ENCODE measurements around the gene JAM2.

The JAM2 gene

DNA sequence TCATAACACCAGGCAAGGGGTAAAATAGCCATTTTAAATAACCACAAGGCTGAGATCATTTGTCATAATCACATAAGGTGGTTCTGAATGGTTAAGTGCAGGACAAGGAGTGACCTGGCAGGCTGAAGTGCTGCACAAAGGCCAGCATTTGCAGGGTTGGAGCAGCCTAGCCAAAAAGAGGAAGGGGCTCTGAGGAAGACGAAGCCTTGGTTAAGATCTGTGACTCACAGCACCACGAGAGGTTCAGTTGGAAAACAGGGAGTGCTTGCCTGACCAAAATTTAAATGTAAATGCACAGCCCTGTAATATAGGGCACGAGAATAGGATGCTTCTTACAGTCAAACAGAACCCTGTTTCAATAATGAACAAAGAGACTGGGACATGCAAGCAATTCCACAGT lies 83.6 kb downstream of the JAM2 start:
- DNase-seq, result no peak

- DNase-seq, result no peak
Observed at GRCh38 chr21:25732091-25732760, 93.2 kb downstream of the JAM2 start.

DNA sequence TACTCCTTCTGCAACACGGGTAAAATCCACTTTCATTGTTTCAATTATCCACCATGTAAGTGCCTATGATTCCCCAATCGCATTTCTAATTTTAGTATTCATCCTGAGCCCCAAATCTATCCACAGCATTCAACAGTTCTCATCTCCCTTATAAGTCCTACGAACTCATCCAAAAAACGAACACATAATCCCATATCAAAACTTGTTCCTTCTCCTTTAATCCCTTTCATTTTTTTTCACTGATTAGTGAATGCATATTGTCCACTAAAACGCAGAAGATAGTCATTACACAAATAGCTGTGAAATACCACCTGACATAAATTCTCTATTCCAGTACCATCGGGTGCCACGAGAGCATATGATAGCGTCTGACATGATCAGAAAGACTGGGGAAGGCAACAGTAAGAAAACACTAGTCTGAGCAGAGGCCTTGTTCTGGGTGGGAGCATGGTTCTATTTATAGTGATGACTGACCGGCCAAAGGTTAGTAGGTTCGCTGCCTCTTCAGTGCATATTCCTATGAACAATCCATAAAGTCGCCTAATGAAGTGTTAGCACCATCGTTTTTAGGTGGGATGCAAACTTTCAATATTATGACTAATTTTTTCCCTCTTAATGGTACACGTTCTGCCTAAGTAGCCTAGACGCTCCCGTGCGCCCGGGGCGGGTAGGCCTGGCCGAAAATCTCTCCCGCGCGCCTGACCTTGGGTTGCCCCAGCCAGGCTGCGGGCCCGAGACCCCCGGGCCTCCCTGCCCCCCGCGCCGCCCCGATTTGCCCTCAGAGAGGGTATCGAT lies 95.0 kb downstream of the JAM2 start:
- no peak for DNase-seq

- DNase-seq, result no peak
Observed at GRCh38 chr21:25734654-25734903, 95.5 kb downstream of the JAM2 start.

DNA sequence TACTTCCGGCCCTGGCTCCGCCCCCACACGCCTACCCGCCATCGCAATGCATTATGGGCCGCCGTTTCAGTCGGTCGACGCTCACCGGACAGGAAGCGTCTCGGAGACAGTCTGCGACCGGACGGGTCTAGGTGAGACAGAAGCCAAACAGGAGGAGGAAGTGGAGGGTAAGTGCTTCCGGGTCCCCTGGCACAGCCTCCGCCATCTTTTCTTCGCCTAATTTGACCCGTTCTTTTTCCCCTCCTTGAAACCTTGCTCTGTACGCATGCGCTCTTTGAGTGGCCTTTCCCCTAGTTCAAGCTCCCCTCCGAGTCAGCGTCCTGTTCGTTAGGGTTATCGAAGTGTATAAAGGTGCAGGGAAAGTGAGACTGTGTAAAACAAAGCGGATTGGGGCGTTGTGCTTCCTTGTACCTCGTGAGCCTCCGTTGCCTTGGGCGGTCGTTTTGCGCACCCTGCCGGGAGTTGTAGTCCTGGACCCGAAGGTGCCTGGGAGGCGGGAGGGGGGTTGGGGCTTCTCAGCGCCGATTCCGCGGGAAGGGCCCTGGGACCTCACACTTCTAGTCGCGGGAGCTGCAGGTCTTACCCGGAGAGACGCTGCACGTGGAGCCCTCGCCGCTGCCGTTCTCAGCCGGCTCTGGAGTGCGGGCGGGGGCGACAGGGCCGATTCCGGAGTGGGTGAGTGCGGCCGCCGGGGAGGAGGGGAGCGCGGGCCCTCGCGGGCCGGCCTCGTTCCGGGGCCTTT lies 96.0 kb downstream of the JAM2 start, which contains the start of the genes ATP5PF and GABPA:
TSS of gene ATP5PF (minus strand) at position 1 of the 742 bp plus-strand sequence. CDS start 5,110 bp downstream, outside the sequence.
TSS of gene GABPA (plus strand) at position 69 of the 742 bp plus-strand sequence. CDS start 6,627 bp downstream, outside the sequence.
- DNase-seq, result peak; percentile 98

- peak; percentile 80 for DNase-seq
Observed at GRCh38 chr21:25735646-25736597, 96.9 kb downstream of the JAM2 start.

- no peak for DNase-seq
Observed at GRCh38 chr21:25737421-25737820, 98.4 kb downstream of the JAM2 start.

- no peak for DNase-seq
Observed at GRCh38 chr21:25742900-25743299, 103.8 kb downstream of the JAM2 start.

DNA sequence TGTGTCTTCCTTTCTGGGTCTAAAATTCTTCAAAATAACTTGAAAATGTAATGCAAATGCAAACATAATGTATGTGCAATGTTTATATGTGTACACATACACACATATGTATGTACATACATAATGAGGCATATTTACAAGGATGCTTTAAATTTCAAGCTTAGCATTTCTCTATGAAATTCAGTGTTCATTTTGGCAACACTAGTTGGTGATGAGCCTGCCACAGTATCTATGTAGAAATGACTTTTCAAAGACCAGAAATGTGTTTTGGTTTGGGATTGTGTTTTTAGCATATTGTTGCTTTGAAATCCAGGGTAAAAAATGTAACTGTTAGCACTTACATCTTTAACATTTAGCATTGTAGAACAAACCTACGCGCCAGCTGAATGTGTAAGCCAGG lies 105.8 kb downstream of the JAM2 start:
- DNase-seq, result no peak

DNA sequence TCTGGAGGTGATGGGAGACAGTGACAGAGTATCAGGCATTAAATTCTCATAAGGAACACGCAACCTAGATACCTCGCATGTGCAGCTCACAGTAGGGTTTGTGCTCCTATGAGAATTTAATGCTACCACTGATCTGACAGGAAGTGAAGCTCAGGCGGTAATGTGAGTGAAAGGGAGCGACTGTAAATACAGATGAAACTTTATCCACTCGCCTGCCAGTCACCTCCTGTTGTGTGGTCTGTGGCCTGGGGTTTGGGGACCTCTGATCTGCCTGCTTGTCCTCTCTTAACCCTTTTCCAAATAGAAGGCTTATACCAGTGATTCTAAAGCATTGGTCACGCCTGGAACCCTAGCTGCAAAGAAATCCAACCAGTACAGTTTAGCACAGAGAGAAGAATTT lies 111.0 kb downstream of the JAM2 start:
- no peak for DNase-seq

DNA sequence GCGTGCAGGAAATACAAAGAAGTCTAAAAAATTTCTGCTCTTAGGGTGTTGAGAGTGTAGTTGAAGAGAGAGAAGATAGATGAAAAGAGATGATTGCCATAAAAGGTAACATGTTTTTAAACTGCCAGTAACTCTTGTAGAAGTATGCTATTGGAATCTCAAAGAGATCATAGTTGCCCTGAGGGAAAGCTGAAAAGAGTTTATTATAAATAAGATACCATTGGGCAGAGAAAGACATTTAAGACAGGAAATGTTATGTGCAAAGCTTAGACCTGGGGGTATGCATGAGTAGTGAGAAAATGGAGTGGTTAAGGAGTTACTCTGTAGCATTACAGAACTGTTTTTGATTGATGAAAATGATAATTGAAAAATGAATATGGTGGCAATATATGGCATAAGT lies 113.4 kb downstream of the JAM2 start:
- DNase-seq, result no peak

DNA sequence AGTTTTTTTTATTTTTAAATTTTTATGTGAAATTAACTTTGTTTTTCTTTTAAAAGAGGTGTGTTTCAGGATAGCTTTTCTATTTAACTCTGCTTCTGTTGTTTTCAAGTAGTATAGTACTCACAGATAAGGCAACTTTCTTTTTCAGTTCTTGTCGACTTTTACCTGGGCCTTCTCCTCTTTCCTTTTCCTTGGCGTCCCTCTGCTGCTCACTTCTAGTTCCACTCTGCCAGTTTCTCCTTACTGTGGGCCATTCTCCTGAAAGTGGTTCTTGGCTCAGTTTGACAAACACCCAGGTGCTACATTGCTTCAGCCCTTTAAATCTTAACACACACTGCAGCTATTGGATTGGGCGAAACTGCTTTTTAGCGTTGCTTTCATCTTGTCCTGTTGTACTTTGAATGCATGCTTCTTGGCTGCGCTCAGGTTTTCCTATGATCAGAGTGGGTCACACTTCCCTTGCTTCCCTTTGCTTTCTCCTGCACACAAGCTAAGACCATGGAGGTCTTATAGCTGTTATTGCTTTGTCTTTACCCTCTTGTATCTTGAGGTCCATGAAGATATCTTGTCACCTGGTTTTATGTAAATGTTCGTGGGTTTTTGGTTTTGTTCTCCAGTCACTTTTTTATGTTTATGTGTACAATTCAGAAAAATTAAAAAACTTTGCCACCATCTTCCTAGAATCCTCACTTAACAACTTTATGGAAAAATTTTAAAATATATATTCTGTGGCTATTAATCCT lies 117.3 kb downstream of the JAM2 start:
- DNase-seq, result no peak

DNA sequence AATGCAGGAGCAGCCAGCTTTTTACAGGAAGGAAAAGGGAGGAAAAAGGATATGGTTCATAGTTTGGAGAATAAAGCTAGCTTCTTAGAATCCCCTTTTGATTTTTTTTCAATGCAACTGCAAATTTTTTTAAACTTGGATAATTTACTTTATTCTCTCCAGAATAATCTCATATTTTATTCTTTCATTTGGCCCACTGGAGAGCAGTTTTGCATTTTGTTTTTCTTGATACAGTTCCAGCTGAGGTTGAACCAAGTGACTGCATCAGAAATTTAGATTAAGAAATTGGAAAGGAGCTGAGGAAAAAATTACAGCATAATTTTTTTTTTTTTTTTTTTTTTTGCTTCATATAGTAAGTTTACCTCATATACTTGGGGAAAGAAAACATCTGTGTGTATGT lies 118.5 kb downstream of the JAM2 start:
- no peak for DNase-seq

DNA sequence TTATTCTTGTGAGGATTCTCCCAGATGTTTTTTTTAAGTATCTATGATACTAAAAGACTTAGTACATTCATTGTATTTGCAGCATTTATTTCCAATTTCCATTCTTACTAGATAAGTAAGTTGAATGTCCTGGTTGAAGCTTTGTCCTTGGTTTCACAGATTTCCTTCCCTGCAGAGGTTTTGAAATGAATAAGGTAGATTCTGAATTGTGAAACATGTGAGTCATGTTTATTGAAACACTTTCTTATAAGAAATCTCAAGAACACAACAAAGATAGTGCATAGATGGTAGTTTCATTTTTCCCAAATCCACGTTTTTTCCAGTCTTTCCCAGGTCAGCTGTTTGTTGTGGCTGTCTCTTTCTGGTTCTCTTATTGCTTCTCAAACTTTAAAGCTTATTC lies 120.5 kb downstream of the JAM2 start:
- DNase-seq, result no peak

- no peak for DNase-seq
Observed at GRCh38 chr21:25760061-25760460, 121.0 kb downstream of the JAM2 start.

- no peak for DNase-seq
Observed at GRCh38 chr21:25760677-25761076, 121.6 kb downstream of the JAM2 start.

DNA sequence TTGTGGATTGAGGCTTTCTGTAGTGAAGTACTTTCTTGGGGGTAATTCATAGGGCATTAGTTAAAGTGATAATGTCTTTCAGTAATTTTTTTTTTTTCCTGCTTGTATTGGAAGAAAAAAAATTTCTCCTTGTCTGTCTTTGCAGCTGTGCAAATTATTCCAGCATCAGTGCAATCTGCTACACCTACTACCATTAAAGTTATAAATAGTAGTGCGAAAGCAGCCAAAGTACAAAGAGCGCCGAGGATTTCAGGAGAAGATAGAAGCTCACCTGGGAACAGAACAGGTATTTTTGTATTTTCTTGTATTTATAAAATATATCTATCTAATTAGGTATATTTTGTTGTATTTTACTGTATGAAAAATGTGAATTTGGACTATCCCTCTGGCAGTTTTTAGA lies 125.0 kb downstream of the JAM2 start:
- no peak for DNase-seq
